DMS114 treated with DMSO at 0.1 percent for 48 hours (cell line): ENCODE measurements around the gene ESD.
"Not testable (repeated sequence)": the region's sequence is repeated elsewhere in the genome, so short reads cannot be mapped to it uniquely, and the experiment has no call there.

Experiments
- DNase-seq: peaks from one replicate; lab custom pipeline; 2025; ENCODE audit not compliant: unreplicated experiment; lab: John Stamatoyannopoulos, UW

Gene ESD

GRCh38 chr13:46796129-46796514 lies 839 bp downstream of the ESD start:
- DNase-seq = no peak

GRCh38 chr13:46795321-46795720 lies 1.6 kb downstream of the ESD start:
- no peak for DNase-seq

- DNase-seq = no peak
These were observed 13.5 kb downstream of the ESD start for GRCh38 chr13:46783504-46783903.

- no peak for DNase-seq
These were observed 14.3 kb downstream of the ESD start for GRCh38 chr13:46782691-46783090.

- no peak for DNase-seq
These were observed 14.9 kb downstream of the ESD start for GRCh38 chr13:46782066-46782465.

- no peak for DNase-seq
These were observed 18.1 kb downstream of the ESD start for GRCh38 chr13:46778890-46779289.

- DNase-seq = no peak
These were observed 18.9 kb downstream of the ESD start for GRCh38 chr13:46778095-46778494.

GRCh38 chr13:46775385-46776107 lies 21.4 kb downstream of the ESD start:
- no peak for DNase-seq

- DNase-seq = no peak
These were observed 23.4 kb downstream of the ESD start for GRCh38 chr13:46773541-46773940.

GRCh38 chr13:46771693-46772092 lies 25.3 kb downstream of the ESD start:
- DNase-seq = no peak

- DNase-seq = not testable (repeated sequence)
These were observed 27.0 kb downstream of the ESD start for GRCh38 chr13:46769925-46770324.

GRCh38 chr13:46761866-46762265 lies 35.1 kb downstream of the ESD start:
- no peak for DNase-seq

GRCh38 chr13:46761174-46761573 lies 35.8 kb downstream of the ESD start:
- DNase-seq = no peak

- no peak for DNase-seq
These were observed 37.1 kb downstream of the ESD start for GRCh38 chr13:46759846-46760245.

GRCh38 chr13:46757640-46758039 lies 39.3 kb downstream of the ESD start:
- DNase-seq = no peak

- no peak for DNase-seq
These were observed 40.0 kb downstream of the ESD start for GRCh38 chr13:46756977-46757376.

- DNase-seq = not testable (repeated sequence)
These were observed 41.5 kb downstream of the ESD start for GRCh38 chr13:46755508-46755907.

- no peak for DNase-seq
These were observed 42.1 kb downstream of the ESD start for GRCh38 chr13:46754812-46755211.

- no peak for DNase-seq
These were observed 43.0 kb downstream of the ESD start for GRCh38 chr13:46753917-46754316.

- no peak for DNase-seq
These were observed 43.8 kb downstream of the ESD start for GRCh38 chr13:46753137-46753536.

GRCh38 chr13:46751811-46752635 lies 44.9 kb downstream of the ESD start:
- DNase-seq = no peak

GRCh38 chr13:46749951-46750350 lies 47.0 kb downstream of the ESD start:
- no peak for DNase-seq
